Measurements from ENCODE around the gene GSTA2. TPM values are rescaled to one million over a fixed set of nuclear protein-coding genes. Genes with fewer than 3 reads are reported as not detected.

The GSTA2 gene
- total RNA-seq, 3 donors from 2014 or later = not detected

- no peak overlapping the region for H3K27ac ChIP-seq
- intact Hi-C loops (cut with DNase I; ENCODE audit: low total_unique reads) = no loop called here
- H3K4me3 ChIP-seq = no peak overlapping the region
- H3K9me3 ChIP-seq = no peaks in the 10 kb centered on the region
- no peak for TF ChIP-seq CTCF (IDR thresholded peaks at IDR 0.05)
- TF ChIP-seq POLR2AphosphoS5 (IDR thresholded peaks at IDR 0.05) = no peak
- no peak for TF ChIP-seq POLR2A (IDR thresholded peaks at IDR 0.05)
- no peaks in the 10 kb centered on the region for H3K27me3 ChIP-seq
- no peaks in the 10 kb centered on the region for H3K4me1 ChIP-seq
- no peaks in the 10 kb centered on the region for H3K36me3 ChIP-seq
- no peak for DNase-seq (ENCODE audit: low spot score in 2 of 2)
Observed at GRCh38 chr6:52734072-52734471, 29.2 kb downstream of the GSTA2 start.

- no peak for TF ChIP-seq CTCF (IDR thresholded peaks at IDR 0.05)
- TF ChIP-seq POLR2AphosphoS5 (IDR thresholded peaks at IDR 0.05) = no peak
- no peak for TF ChIP-seq POLR2A (IDR thresholded peaks at IDR 0.05)
- Histone ChIP-seq H3K9me3 (no peaks in the 10 kb centered on the region), H3K4me1 (no peaks in the 10 kb centered on the region), H3K36me3 (no peaks in the 10 kb centered on the region), H3K27ac (no peak overlapping the region), H3K27me3 (no peaks in the 10 kb centered on the region), H3K4me3 (no peak overlapping the region)
- intact Hi-C loops (cut with DNase I; ENCODE audit: low total_unique reads) = no loop called here
- no peak for DNase-seq (ENCODE audit: low spot score in 2 of 2)
Observed at GRCh38 chr6:52733172-52733571, 30.1 kb downstream of the GSTA2 start.

- H3K27me3 ChIP-seq = no peaks in the 10 kb centered on the region
- no peaks in the 10 kb centered on the region for H3K9me3 ChIP-seq
- no peaks in the 10 kb centered on the region for H3K36me3 ChIP-seq
- DNase-seq (ENCODE audit: low spot score in 2 of 2) = no peak
- no peak for TF ChIP-seq POLR2AphosphoS5 (IDR thresholded peaks at IDR 0.05)
- TF ChIP-seq CTCF (IDR thresholded peaks at IDR 0.05) = no peak
- no peak for TF ChIP-seq POLR2A (IDR thresholded peaks at IDR 0.05)
- H3K4me3 ChIP-seq = no peak overlapping the region
- intact Hi-C loops (cut with DNase I; ENCODE audit: low total_unique reads) = no loop called here
- H3K27ac ChIP-seq = no peak overlapping the region
- no peaks in the 10 kb centered on the region for H3K4me1 ChIP-seq
Observed at GRCh38 chr6:52731719-52732118, 31.6 kb downstream of the GSTA2 start.

- Histone ChIP-seq H3K36me3 (no peaks in the 10 kb centered on the region), H3K9me3 (no peaks in the 10 kb centered on the region), H3K27ac (no peak overlapping the region), H3K4me1 (no peaks in the 10 kb centered on the region), H3K4me3 (no peak overlapping the region), H3K27me3 (no peaks in the 10 kb centered on the region)
- intact Hi-C loops (cut with DNase I; ENCODE audit: low total_unique reads) = no loop called here
- DNase-seq (ENCODE audit: low spot score in 2 of 2) = no peak
- TF ChIP-seq POLR2AphosphoS5 (IDR thresholded peaks at IDR 0.05) (no peak), CTCF (IDR thresholded peaks at IDR 0.05) (no peak), POLR2A (IDR thresholded peaks at IDR 0.05) (no peak)
Observed at GRCh38 chr6:52729576-52729975, 33.7 kb downstream of the GSTA2 start.

GRCh38 chr6:52728394-52728793 lies 34.9 kb downstream of the GSTA2 start:
- no peak overlapping the region for H3K4me3 ChIP-seq

More at GRCh38 chr6:52728394-52728793, 34.9 kb downstream of the GSTA2 start:
- H3K27ac ChIP-seq = no peak overlapping the region
- H3K36me3 ChIP-seq = no peaks in the 10 kb centered on the region
- no peak for DNase-seq (ENCODE audit: low spot score in 2 of 2)
- H3K27me3 ChIP-seq = no peaks in the 10 kb centered on the region
- intact Hi-C loops (cut with DNase I; ENCODE audit: low total_unique reads) = no loop called here
- H3K9me3 ChIP-seq = no peaks in the 10 kb centered on the region
- no peaks in the 10 kb centered on the region for H3K4me1 ChIP-seq
- TF ChIP-seq POLR2AphosphoS5 (IDR thresholded peaks at IDR 0.05) (no peak), POLR2A (IDR thresholded peaks at IDR 0.05) (no peak), CTCF (IDR thresholded peaks at IDR 0.05) (no peak)

Data from breast epithelium (tissue), 4 donors.